Omental fat pad (tissue), 4 donors: ENCODE results near the gene RAPH1. TPM values are rescaled to one million over a fixed set of nuclear protein-coding genes. Genes with fewer than 3 reads are reported as not detected.

Source experiments
- ATAC-seq: fragments of 150-250 bp; one replicate; pipeline ENCODE4 v1.9.1; 2016; ENCODE audit warnings: mild to moderate bottlenecking, moderate library complexity; ENCODE audit not compliant: low FRiP score
- DNase-seq: peaks from one replicate; pipeline ENCODE4 v3.0.0-alpha.2; 2019; ENCODE audit warnings: low spot score
- total RNA-seq, 4 donors: library from RNA; depleted of rRNA; stranded (reverse); fragments of >200 nt; gene quantifications; one replicate each; pipeline ENCODE4 v1.1.0, GENCODE V29; 2016
- TF ChIP-seq, protein P1 (sequence below), 3 donors: fragments of 450-650 bp; IDR thresholded peaks; one replicate each; pipeline ENCODE4 v1.5.1; 2016 to 2017; ENCODE audit warnings: antibody characterized with exemption in 3 of 3, mild to moderate bottlenecking in 3 of 3, moderate library complexity in 2 of 3

The RAPH1 gene
- total RNA-seq, 4 donors from 2014 or later = 38.1 to 86.1 (median 65.6) TPM

DNA sequence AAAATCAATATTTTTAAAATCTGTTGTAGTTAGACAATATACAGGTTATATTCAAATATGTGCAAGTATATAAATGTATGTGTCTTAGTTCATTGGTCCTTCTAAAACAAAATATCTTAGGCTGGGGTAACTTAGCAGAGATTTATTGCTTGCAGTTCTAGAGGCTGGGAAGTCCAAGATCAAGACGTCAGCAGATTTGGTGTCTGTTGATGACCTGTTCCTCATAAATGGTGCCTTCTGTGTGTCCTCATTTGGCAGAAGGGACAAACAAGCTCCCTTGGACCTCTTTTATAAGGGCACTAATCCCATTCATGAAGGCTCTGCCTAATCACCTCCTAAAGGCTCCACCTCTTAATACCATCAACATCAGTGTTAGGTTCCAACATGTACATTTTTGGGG lies 175.7 kb downstream of the RAPH1 start:
- no peak for ATAC-seq
- TF ChIP-seq, protein P1, sequence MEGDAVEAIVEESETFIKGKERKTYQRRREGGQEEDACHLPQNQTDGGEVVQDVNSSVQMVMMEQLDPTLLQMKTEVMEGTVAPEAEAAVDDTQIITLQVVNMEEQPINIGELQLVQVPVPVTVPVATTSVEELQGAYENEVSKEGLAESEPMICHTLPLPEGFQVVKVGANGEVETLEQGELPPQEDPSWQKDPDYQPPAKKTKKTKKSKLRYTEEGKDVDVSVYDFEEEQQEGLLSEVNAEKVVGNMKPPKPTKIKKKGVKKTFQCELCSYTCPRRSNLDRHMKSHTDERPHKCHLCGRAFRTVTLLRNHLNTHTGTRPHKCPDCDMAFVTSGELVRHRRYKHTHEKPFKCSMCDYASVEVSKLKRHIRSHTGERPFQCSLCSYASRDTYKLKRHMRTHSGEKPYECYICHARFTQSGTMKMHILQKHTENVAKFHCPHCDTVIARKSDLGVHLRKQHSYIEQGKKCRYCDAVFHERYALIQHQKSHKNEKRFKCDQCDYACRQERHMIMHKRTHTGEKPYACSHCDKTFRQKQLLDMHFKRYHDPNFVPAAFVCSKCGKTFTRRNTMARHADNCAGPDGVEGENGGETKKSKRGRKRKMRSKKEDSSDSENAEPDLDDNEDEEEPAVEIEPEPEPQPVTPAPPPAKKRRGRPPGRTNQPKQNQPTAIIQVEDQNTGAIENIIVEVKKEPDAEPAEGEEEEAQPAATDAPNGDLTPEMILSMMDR (IDR thresholded peaks at IDR 0.05) = no peak
- no peak for DNase-seq

DNA sequence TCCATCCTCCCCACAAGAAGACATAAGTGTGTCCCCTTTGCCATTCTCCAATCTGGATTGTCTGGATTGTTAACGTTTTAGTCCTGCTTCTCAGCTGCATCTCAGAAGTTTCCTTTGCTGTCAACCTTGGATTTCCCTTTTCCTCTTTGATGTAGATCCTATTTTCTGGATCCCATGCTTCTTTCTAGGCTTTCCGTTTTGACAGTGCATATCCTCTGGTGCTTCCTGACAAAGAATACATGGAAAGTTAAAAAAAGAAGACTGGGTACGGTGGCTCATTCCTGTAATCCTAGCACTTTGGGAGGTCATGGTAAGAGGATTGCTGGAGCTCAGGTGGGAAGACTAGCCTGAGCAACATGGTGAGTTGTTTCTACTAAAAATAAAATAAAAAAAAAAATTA lies 180.1 kb downstream of the RAPH1 start:
- ATAC-seq (no peak), DNase-seq (no peak)
- TF ChIP-seq, protein P1 (IDR thresholded peaks at IDR 0.05) = no peak

DNA sequence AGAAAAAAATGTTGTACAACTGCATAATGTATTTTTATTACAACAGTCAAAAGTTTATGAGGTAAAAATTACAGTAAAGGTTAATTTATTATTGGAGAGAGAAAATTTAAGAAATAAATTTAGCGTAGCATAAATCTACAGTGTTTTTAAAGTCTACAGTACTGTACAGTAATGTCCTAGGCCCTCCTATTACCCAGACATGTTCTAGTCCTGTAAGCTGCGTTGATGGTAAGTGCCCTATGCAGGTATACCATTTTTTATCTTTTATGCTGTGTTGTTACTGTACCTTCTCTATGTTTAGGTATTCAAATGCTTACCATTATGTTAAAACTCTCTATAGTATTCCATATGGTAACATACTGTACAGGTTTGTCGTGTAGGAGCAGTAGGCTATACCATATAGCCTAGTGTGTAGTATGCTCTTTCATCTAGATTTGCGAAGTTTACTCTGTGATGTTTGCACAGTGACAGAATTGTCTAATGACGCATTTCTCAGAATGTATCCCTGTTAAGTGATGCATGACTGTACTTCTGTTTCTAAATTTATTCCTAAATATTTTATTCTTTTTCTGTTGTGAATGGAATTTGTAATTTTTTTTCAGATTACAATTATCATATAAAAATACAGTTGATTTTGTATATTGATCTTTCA lies 182.4 kb downstream of the RAPH1 start:
- no peak for DNase-seq
- TF ChIP-seq, protein P1 (IDR thresholded peaks at IDR 0.05) = no peak
- no peak for ATAC-seq

DNA sequence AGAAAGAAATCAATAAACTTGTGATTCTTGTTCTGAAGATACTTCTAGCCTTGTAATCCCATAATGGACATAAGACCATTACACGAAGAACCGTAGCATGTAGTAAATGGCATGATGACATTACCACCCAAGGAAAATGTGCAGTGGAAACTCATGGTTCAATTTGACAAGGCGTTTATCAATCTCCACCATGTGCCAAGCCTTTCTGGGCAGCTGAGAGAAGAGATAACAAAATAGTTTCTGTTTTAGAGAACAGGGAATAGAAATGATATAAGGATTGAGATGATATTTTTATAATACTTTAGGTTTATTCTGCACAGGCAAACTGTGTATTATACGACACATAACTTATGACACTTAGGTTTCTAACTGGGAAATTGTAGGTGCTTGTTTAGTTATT lies 187.7 kb downstream of the RAPH1 start:
- TF ChIP-seq, protein P1 (IDR thresholded peaks at IDR 0.05) = no peak
- ATAC-seq (no peak), DNase-seq (no peak)

DNA sequence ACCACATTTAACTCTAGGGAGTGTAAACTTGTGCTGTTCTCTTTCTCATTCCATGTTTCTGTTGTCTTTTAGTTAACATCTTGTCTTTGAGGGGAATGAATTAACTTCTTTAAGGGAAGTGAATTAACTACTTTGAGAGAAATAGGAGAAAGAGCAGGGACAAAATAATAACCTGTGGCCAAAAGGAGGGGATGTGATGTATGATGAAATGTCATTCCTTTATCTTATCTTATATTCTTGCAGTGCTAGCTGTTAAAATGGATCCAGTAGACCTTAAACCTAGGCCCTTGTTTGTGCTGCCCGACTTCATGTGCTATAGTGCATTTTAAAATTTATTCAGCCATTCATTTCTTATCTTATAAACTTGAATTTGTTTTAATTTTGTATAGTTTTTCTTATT lies 188.5 kb downstream of the RAPH1 start:
- TF ChIP-seq, protein P1 (IDR thresholded peaks at IDR 0.05) = no peak
- DNase-seq (no peak), ATAC-seq (no peak)

DNA sequence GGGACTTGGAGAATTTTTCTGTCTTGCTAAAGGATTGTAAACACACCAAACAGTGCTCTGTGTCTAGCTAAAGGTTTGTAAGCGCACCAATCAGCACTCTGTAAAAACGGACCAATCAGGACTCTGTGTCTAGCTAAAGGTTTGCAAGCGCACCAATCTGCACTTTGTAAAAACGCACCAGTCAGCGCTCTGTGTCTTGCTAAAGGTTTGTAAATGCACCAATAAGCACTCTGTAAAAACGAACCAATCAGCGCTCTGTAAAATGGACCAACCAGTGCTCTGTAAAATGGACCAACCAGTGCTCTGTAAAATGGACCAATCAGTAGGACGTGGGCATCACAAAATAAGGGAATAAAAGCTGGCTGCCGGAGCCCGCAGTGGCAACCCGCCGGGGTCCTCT lies 190.4 kb downstream of the RAPH1 start:
- TF ChIP-seq, protein P1 (IDR thresholded peaks at IDR 0.05) = no peak
- no peak for ATAC-seq
- no peak for DNase-seq

Other genes with a start within 250 kb of the RAPH1 start
- gene ABI2, start 206.9 kb downstream of the RAPH1 start, total RNA-seq = 10 to 100 TPM; 19.8 to 25.1 (median 22.8) TPM
- 10 to 100 TPM in 1 of 4 donors, 1 to 10 TPM in 3; 1.6 to 16.3 (median 6.0) TPM for gene CD28, start 171.3 kb upstream of the RAPH1 start, total RNA-seq